Lower leg skin (tissue), 3 donors: ENCODE results near the gene DMBT1.

ENCODE experiments used
- CTCF ChIP-seq, 3 donors: fragments of 450-650 bp; IDR thresholded peaks; one replicate each; pipeline ENCODE4 v1.5.1; 2016; ENCODE audit warnings: antibody characterized with exemption in 3 of 3, mild to moderate bottlenecking in 3 of 3, moderate library complexity in 2 of 3
- POLR2A ChIP-seq, 2 donors: fragments of 450-650 bp; IDR thresholded peaks; one replicate each; pipeline ENCODE4 v1.6.1; 2016 to 2017; ENCODE audit warnings: antibody characterized with exemption in 2 of 2, mild to moderate bottlenecking in 1 of 2, moderate library complexity in 1 of 2

- TF ChIP-seq CTCF (IDR thresholded peaks at IDR 0.05) = no peak
- no peak for TF ChIP-seq POLR2A (IDR thresholded peaks at IDR 0.05)
Measured at GRCh38 chr10:122576291-122576690, 15.7 kb downstream of the DMBT1 start.
